Breast epithelium (tissue), 3 donors: ENCODE measurements around the gene DZIP1.

Source experiments
- POLR2AphosphoS5 ChIP-seq, 3 donors: sonication (generic); formaldehyde crosslinking; IDR thresholded peaks; one replicate each; pipeline ENCODE4 v1.6.1; 2017; ENCODE audit warnings: antibody characterized with exemption in 3 of 3
- TF ChIP-seq, protein P1 (sequence below), 3 donors: fragments of 450-650 bp; IDR thresholded peaks; one replicate each; pipeline ENCODE4 v1.5.1; 2016 to 2017; ENCODE audit warnings: antibody characterized with exemption in 3 of 3, mild to moderate bottlenecking in 3 of 3, moderate library complexity in 3 of 3

DNA sequence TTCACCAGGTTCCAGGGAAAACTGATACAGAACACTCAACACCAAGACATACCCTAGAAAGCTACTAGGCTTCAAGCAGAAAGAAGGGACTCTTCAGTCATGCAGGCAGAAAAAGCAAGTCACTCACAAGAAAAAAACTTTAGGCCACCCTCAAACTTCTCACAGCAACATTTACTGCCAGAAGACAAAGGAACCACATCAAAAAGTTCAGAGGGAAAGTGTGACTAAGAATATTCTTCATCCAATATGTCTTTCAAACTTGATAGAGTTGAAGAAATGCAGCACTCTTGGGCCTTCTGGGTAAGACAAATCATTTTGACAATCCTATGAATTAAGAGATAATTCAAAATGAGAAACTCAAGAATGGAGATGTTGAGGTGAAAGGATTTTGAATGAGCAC is 7.7 kb downstream of the DZIP1 start:
- TF ChIP-seq, protein P1, sequence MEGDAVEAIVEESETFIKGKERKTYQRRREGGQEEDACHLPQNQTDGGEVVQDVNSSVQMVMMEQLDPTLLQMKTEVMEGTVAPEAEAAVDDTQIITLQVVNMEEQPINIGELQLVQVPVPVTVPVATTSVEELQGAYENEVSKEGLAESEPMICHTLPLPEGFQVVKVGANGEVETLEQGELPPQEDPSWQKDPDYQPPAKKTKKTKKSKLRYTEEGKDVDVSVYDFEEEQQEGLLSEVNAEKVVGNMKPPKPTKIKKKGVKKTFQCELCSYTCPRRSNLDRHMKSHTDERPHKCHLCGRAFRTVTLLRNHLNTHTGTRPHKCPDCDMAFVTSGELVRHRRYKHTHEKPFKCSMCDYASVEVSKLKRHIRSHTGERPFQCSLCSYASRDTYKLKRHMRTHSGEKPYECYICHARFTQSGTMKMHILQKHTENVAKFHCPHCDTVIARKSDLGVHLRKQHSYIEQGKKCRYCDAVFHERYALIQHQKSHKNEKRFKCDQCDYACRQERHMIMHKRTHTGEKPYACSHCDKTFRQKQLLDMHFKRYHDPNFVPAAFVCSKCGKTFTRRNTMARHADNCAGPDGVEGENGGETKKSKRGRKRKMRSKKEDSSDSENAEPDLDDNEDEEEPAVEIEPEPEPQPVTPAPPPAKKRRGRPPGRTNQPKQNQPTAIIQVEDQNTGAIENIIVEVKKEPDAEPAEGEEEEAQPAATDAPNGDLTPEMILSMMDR (IDR thresholded peaks at IDR 0.05) = no peak
- no peak for TF ChIP-seq POLR2AphosphoS5 (IDR thresholded peaks at IDR 0.05)
